Neutrophil (primary cell): ENCODE data around the gene SLC2A4.

Experiments used
- H3K27ac ChIP-seq: fragments of 200-600 bp; sonication (generic); 2 replicates; pipeline ENCODE4 v1.5.1; 2016; ENCODE audit warnings: mild to moderate bottlenecking, moderate library complexity
- H3K27me3 ChIP-seq: fragments of 200-600 bp; sonication (generic); 2 replicates; pipeline ENCODE4 v1.6.0; 2016; ENCODE audit warnings: mild to moderate bottlenecking
- H3K36me3 ChIP-seq: fragments of 200-600 bp; sonication (generic); 2 replicates; pipeline ENCODE4 v1.5.1; 2017
- H3K4me1 ChIP-seq, 2 experiments: fragments of 200-600 bp in 1 of 2; sonication (generic) in 1 of 2; 1 replicate in 1 of 2; 2 replicates in 1 of 2; pipeline versions ENCODE4 v1.5.1 to v1.6.1; 2013 to 2016; ENCODE audit warnings: low read depth in 1 of 2, low read length in 1 of 2, mild to moderate bottlenecking in 1 of 2, moderate library complexity in 1 of 2; ENCODE audit not compliant: control insufficient read depth in 1 of 2, insufficient read depth in 1 of 2
- H3K4me3 ChIP-seq, 2 experiments: fragments of 200-600 bp in 1 of 2; sonication (generic) in 1 of 2; 1 replicate in 1 of 2; 2 replicates in 1 of 2; pipeline ENCODE4 v1.5.1; 2013 to 2016; ENCODE audit warnings: low read depth in 1 of 2, low read length in 1 of 2, mild to moderate bottlenecking in 1 of 2, moderate library complexity in 1 of 2
- H3K9me3 ChIP-seq: fragments of 200-600 bp; sonication (generic); 2 replicates; pipeline ENCODE4 v1.5.1; 2016
- CTCF ChIP-seq: fragments of 200-600 bp; sonication (generic); IDR thresholded peaks from 2 replicates; pipeline ENCODE4 v1.5.1; 2016; ENCODE audit warnings: antibody characterized with exemption

SLC2A4 gene

GRCh38 chr17:7281074-7281952 lies at the start of gene SLC2A4:
SLC2A4 (plus strand) TSS chr17:7281718; CDS start chr17:7281935, 217 bp downstream.
- H3K27ac ChIP-seq: no peak within 1 kb of the TSS
- no peaks in the 10 kb centered on the region for H3K36me3 ChIP-seq
- H3K9me3 ChIP-seq: no peaks in the 10 kb centered on the region
- peak within 1 kb of the TSS; percentile 20 to 56 for H3K4me3 ChIP-seq
- no peak for TF ChIP-seq CTCF
- H3K27me3 ChIP-seq: peaks cover 83% of the 10 kb centered on the region
- H3K4me1 ChIP-seq: peaks cover 14 to 24% of the 10 kb centered on the region in 2 experiments

- peaks cover 43% of the 10 kb centered on the region for H3K36me3 ChIP-seq
- H3K4me3 ChIP-seq: no peak overlapping the region
- peaks cover 33 to 35% of the 10 kb centered on the region in 2 experiments for H3K4me1 ChIP-seq
Measured at GRCh38 chr17:7232114-7232513, 49.4 kb upstream of the SLC2A4 start.

GRCh38 chr17:7233701-7234082 lies 47.8 kb upstream of the SLC2A4 start:
- Histone ChIP-seq H3K27ac (peak overlapping the region; percentile 79), H3K4me3 (peak overlapping the region; percentile 93 to 100), H3K27me3 (no peaks in the 10 kb centered on the region), H3K9me3 (no peaks in the 10 kb centered on the region), H3K36me3 (peaks cover 40% of the 10 kb centered on the region), H3K4me1 (peaks cover 41 to 42% of the 10 kb centered on the region in 2 experiments)
- no peak for TF ChIP-seq CTCF

More at GRCh38 chr17:7232114-7232513, 49.4 kb upstream of the SLC2A4 start:
- Histone ChIP-seq H3K9me3 (no peaks in the 10 kb centered on the region), H3K27ac (no peak overlapping the region), H3K27me3 (no peaks in the 10 kb centered on the region)
- TF ChIP-seq CTCF: no peak

GRCh38 chr17:7234083-7234951 lies 47.2 kb upstream of the SLC2A4 start, which contains the start of gene DVL2:
DVL2 (minus strand) TSS chr17:7234517; CDS start chr17:7234262, 255 bp downstream.
- peak; percentile 35 for TF ChIP-seq CTCF
- H3K36me3 ChIP-seq: peaks cover 39% of the 10 kb centered on the region
- H3K9me3 ChIP-seq: no peaks in the 10 kb centered on the region
- peak within 1 kb of the TSS; percentile 79 for H3K27ac ChIP-seq
- H3K4me3 ChIP-seq: peak within 1 kb of the TSS; percentile 93 to 100
- H3K4me1 ChIP-seq: peaks cover 41 to 42% of the 10 kb centered on the region in 2 experiments
- no peaks in the 10 kb centered on the region for H3K27me3 ChIP-seq
